Endodermal cell (in vitro differentiated cells): ENCODE results near the gene PDHA1. TPM values are rescaled to one million over a fixed set of nuclear protein-coding genes. Genes with fewer than 3 reads are reported as not detected.

Source experiments
- DNase-seq: peaks from one replicate; pipeline ENCODE4 v3.0.0-alpha.2; 2017
- H3K27ac ChIP-seq: 2 replicates; pipeline ENCODE4 v1.5.1; 2013; ENCODE audit warnings: mild to moderate bottlenecking, low read depth, low read length, moderate library complexity
- H3K27me3 ChIP-seq: 2 replicates; pipeline ENCODE4 v1.6.1; 2013; ENCODE audit warnings: mild to moderate bottlenecking, low read length, moderate library complexity; ENCODE audit not compliant: insufficient read depth, control insufficient read depth, poor library complexity, severe bottlenecking
- H3K36me3 ChIP-seq: 2 replicates; pipeline ENCODE4 v1.7.0; 2013; ENCODE audit warnings: mild to moderate bottlenecking, low read length, moderate library complexity; ENCODE audit not compliant: control insufficient read depth, insufficient read depth
- H3K4me1 ChIP-seq: one replicate; pipeline ENCODE4 v1.7.0; 2013; ENCODE audit warnings: low read length; ENCODE audit not compliant: control insufficient read depth, insufficient read depth
- H3K4me3 ChIP-seq: 2 replicates; pipeline ENCODE4 v1.5.1; 2013; ENCODE audit warnings: mild to moderate bottlenecking, low read length, moderate library complexity
- H3K9ac ChIP-seq: 2 replicates; pipeline ENCODE4 v1.6.1; 2013; ENCODE audit warnings: mild to moderate bottlenecking, low read length, moderate library complexity; ENCODE audit not compliant: poor library complexity, severe bottlenecking; ENCODE audit errors: extremely low read depth
- H3K9me3 ChIP-seq: 2 replicates; pipeline ENCODE4 v1.6.1; 2013; ENCODE audit warnings: mild to moderate bottlenecking, low read length, moderate library complexity; ENCODE audit not compliant: control insufficient read depth
- H3K27ac Mint-ChIP-seq: 2 replicates; pipeline ENCODE4 v1.8.0; 2020; ENCODE audit warnings: mixed read lengths
- H3K27me3 Mint-ChIP-seq: 2 replicates; pipeline ENCODE4 v1.8.0; 2021; ENCODE audit warnings: mild to moderate bottlenecking, mixed read lengths; ENCODE audit not compliant: insufficient read depth
- H3K36me3 Mint-ChIP-seq: 2 replicates; pipeline ENCODE4 v1.8.0; 2020; ENCODE audit warnings: low read depth, mixed read lengths
- H3K4me1 Mint-ChIP-seq: 2 replicates; pipeline ENCODE4 v1.8.0; 2020; ENCODE audit warnings: mixed read lengths
- H3K4me3 Mint-ChIP-seq: 2 replicates; pipeline ENCODE4 v1.8.0; 2020; ENCODE audit warnings: mild to moderate bottlenecking, moderate library complexity, mixed read lengths
- H3K9me3 Mint-ChIP-seq: 2 replicates; pipeline ENCODE4 v1.8.0; 2020; ENCODE audit warnings: mild to moderate bottlenecking, mixed read lengths
- CTCF ChIP-seq: fragments of 200-600 bp; sonication (generic); conservative IDR thresholded peaks from 2 replicates; pipeline ENCODE4 v1.5.0; 2021; ENCODE audit warnings: antibody characterized with exemption, mild to moderate bottlenecking
- WGBS, 2 experiments: methylation state at CpG; one replicate each; pipeline versions ENCODE4 v1.1.5 to v1.1.7; 2013; ENCODE audit warnings: missing lambda C conversion rate in 2 of 2, mixed read lengths in 1 of 2; ENCODE audit not compliant: insufficient coverage in 1 of 2, insufficient read length in 1 of 2; 5-methylcytosine and 5-hydroxymethylcytosine counted together
- total RNA-seq, 2 donors: library from RNA; stranded (reverse); fragmentation: NEBNext Ultra II Directional in 1 of 2; extraction: Animal tissue kit (Norgen Biotek cat#: 25700) in 1 of 2; gene quantifications; 2 replicates in 1 of 2; 3 replicates in 1 of 2; pipeline ENCODE4 v1.2.1, GENCODE V29; 2021

The PDHA1 gene
- total RNA-seq, 2 donors from 2014 or later = 341 to 362 TPM

GRCh38 chrX:19350941-19351384 is 7.2 kb downstream of the PDHA1 start:
- DNase-seq = no peak
- H3K27ac Mint-ChIP-seq = no peak overlapping the region

GRCh38 chrX:19354625-19355024 is 10.9 kb downstream of the PDHA1 start:
- Mint-ChIP-seq H3K9me3 (peaks cover 68% of the 10 kb centered on the region), H3K36me3 (peaks cover 74% of the 10 kb centered on the region)
- 97% methylated on average over 6 of the region's 6 CpGs; no CpG with 5 or more reads in 1 of the 2 experiments for WGBS, 2 experiments

More at GRCh38 chrX:19350941-19351384, 7.2 kb downstream of the PDHA1 start:
- WGBS, 2 experiments = 80 to 89% methylated on average over 1 to 4 of the region's 8 CpGs
- Mint-ChIP-seq H3K4me1 (no peaks in the 10 kb centered on the region), H3K9me3 (peaks cover 51% of the 10 kb centered on the region), H3K27me3 (no peaks in the 10 kb centered on the region), H3K4me3 (no peak overlapping the region), H3K36me3 (peaks cover 48% of the 10 kb centered on the region)
- no peak for TF ChIP-seq CTCF
- Histone ChIP-seq H3K4me3 (no peak overlapping the region), H3K9ac (no peak overlapping the region), H3K27ac (no peak overlapping the region), H3K36me3 (peaks cover 62% of the 10 kb centered on the region), H3K27me3 (no peaks in the 10 kb centered on the region), H3K9me3 (no peaks in the 10 kb centered on the region), H3K4me1 (no peaks in the 10 kb centered on the region)

GRCh38 chrX:19358521-19358920 is 14.8 kb downstream of the PDHA1 start:
- H3K27me3 ChIP-seq = no peaks in the 10 kb centered on the region
- no peaks in the 10 kb centered on the region for H3K4me1 ChIP-seq
- WGBS, 2 experiments = 95 to 99% methylated on average over 4 to 7 of the region's 7 CpGs
- H3K9ac ChIP-seq = no peak overlapping the region
- TF ChIP-seq CTCF = no peak
- Mint-ChIP-seq H3K9me3 (peaks cover 65% of the 10 kb centered on the region), H3K27me3 (no peaks in the 10 kb centered on the region), H3K36me3 (peaks cover 70% of the 10 kb centered on the region), H3K4me3 (no peak overlapping the region), H3K27ac (no peak overlapping the region), H3K4me1 (no peaks in the 10 kb centered on the region)
- no peak overlapping the region for H3K4me3 ChIP-seq
- H3K36me3 ChIP-seq = peaks cover 64% of the 10 kb centered on the region
- no peak overlapping the region for H3K27ac ChIP-seq
- no peaks in the 10 kb centered on the region for H3K9me3 ChIP-seq
- DNase-seq = no peak

More at GRCh38 chrX:19354625-19355024, 10.9 kb downstream of the PDHA1 start:
- Histone ChIP-seq H3K9ac (no peak overlapping the region), H3K27ac (no peak overlapping the region), H3K36me3 (peaks cover 83% of the 10 kb centered on the region), H3K4me3 (no peak overlapping the region), H3K4me1 (no peaks in the 10 kb centered on the region), H3K27me3 (no peaks in the 10 kb centered on the region), H3K9me3 (no peaks in the 10 kb centered on the region)
- DNase-seq = no peak
- no peak for TF ChIP-seq CTCF
- no peak overlapping the region for H3K4me3 Mint-ChIP-seq
- no peak overlapping the region for H3K27ac Mint-ChIP-seq
- no peaks in the 10 kb centered on the region for H3K4me1 Mint-ChIP-seq
- H3K27me3 Mint-ChIP-seq = no peaks in the 10 kb centered on the region
